NT2/D1 (cell line): ENCODE data around the gene CFAP74.

ENCODE experiments used
- SUZ12 ChIP-seq: IDR thresholded peaks from 2 replicates; pipeline ENCODE4 v1.6.1; 2011; ENCODE audit not compliant: insufficient read length, insufficient read depth; ENCODE audit errors: extremely low read depth
- YY1 ChIP-seq: IDR thresholded peaks from 2 replicates; pipeline ENCODE4 v1.6.1; 2011; ENCODE audit not compliant: insufficient read length, insufficient read depth
- ZNF274 ChIP-seq: IDR thresholded peaks from 2 replicates; pipeline ENCODE4 v1.6.1; 2011; ENCODE audit warnings: mild to moderate bottlenecking, low read depth, low read length

DNA sequence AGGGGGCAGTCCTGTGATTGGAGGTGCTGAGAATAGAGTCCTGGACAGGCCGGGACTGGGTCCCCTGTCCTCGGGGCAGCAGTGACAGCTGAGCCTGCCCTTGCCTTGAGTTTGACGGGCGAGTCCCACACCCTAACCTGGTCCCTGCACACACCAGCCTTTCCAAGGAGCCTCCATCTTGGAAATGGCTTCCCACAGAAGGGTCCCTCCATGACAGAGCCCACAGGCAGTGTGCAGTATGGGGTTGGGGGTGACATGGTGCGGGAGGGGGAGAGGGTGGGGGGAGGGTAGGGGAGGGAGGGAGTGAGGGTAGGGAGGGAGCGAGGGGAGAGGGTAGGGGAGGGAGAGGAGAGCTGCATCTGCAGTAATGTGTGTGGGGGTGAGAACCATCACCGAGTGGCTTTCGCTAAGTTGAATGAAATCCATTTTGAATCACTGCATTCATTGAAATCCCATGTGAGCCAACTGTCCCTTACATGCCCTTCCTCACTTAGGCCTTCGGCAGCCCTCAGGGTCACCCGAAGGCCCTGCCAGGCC lies 74.4 kb downstream of the CFAP74 start:
- TF ChIP-seq ZNF274 (no peak), YY1 (no peak), SUZ12 (no peak)
